Endothelial cell (in vitro differentiated cells): ENCODE results near the gene AWAT2. TPM values are rescaled to one million over a fixed set of nuclear protein-coding genes. Genes with fewer than 3 reads are reported as not detected.
"Not testable (repeated sequence)": the region's sequence is repeated elsewhere in the genome, so short reads cannot be mapped to it uniquely, and the experiment has no call there.

Experiments
- DNase-seq: peaks from one replicate; pipeline ENCODE4 v3.0.0; 2021; ENCODE audit warnings: low spot score
- H3K27ac Mint-ChIP-seq: one replicate; pipeline ENCODE4 v1.8.0; 2021; ENCODE audit warnings: mixed read lengths, inconsistent platforms; ENCODE audit not compliant: unreplicated experiment
- H3K27me3 Mint-ChIP-seq: one replicate; pipeline ENCODE4 v1.8.0; 2021; ENCODE audit warnings: mild to moderate bottlenecking, moderate library complexity, mixed read lengths, inconsistent platforms; ENCODE audit not compliant: unreplicated experiment
- H3K36me3 Mint-ChIP-seq: one replicate; pipeline ENCODE4 v1.8.0; 2021; ENCODE audit warnings: mild to moderate bottlenecking, low read depth, mixed read lengths, inconsistent platforms; ENCODE audit not compliant: unreplicated experiment
- H3K4me1 Mint-ChIP-seq: one replicate; pipeline ENCODE4 v1.8.0; 2021; ENCODE audit warnings: mild to moderate bottlenecking, mixed read lengths, inconsistent platforms; ENCODE audit not compliant: unreplicated experiment
- H3K4me3 Mint-ChIP-seq: one replicate; pipeline ENCODE4 v1.8.0; 2021; ENCODE audit warnings: mild to moderate bottlenecking, mixed read lengths, inconsistent platforms; ENCODE audit not compliant: unreplicated experiment
- H3K9me3 Mint-ChIP-seq: one replicate; pipeline ENCODE4 v1.8.0; 2021; ENCODE audit warnings: mixed read lengths, inconsistent platforms; ENCODE audit not compliant: unreplicated experiment
- total RNA-seq: library from RNA; stranded (reverse); fragmentation: NEBNext Ultra II Directional; extraction: Animal tissue kit (Norgen Biotek cat#: 25700); gene quantifications from one replicate; pipeline ENCODE4 v1.2.1, GENCODE V29; 2021; ENCODE audit not compliant: unreplicated experiment
- TF ChIP-seq, protein P1 (sequence below): fragments of 200-600 bp; sonication (generic); IDR thresholded peaks from one replicate; pipeline ENCODE4 v1.5.0; 2021; ENCODE audit warnings: antibody characterized with exemption; ENCODE audit not compliant: unreplicated experiment

The AWAT2 gene
- total RNA-seq, 1 donor from 2014 or later, result not detected

DNA sequence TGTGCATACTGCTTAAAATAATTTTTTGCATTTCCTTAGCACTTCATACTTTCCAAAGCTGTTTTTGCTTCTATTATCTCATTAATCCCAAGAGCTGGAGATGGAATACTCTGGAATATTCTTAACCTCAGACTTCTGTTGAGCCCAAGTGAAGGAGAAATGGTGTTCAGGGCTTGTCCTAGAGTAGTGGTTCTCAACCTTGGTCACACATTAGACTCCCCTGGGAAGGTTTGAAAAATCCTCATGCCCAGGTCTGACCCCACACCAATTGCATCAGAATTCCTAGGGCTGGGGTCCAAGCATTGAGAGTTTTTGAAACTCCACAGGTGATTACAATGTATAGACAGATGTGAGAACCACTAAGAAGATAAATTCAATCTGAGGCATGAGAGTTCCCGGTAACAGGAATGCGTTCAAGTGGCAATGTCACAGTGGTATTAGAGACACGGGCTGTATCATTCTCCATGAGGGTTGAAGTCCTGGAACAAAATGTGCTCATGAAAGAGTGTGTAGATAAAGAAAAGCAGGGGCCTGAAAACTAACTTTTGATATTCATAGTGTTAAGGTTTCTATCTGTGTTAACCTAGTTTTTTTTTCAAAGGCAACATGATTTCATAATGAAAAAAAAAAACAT lies 47.9 kb downstream of the AWAT2 start:
- TF ChIP-seq, protein P1, sequence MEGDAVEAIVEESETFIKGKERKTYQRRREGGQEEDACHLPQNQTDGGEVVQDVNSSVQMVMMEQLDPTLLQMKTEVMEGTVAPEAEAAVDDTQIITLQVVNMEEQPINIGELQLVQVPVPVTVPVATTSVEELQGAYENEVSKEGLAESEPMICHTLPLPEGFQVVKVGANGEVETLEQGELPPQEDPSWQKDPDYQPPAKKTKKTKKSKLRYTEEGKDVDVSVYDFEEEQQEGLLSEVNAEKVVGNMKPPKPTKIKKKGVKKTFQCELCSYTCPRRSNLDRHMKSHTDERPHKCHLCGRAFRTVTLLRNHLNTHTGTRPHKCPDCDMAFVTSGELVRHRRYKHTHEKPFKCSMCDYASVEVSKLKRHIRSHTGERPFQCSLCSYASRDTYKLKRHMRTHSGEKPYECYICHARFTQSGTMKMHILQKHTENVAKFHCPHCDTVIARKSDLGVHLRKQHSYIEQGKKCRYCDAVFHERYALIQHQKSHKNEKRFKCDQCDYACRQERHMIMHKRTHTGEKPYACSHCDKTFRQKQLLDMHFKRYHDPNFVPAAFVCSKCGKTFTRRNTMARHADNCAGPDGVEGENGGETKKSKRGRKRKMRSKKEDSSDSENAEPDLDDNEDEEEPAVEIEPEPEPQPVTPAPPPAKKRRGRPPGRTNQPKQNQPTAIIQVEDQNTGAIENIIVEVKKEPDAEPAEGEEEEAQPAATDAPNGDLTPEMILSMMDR, result no peak
- H3K4me1 Mint-ChIP-seq, result no peaks in the 10 kb centered on the region
- no peak overlapping the region for H3K27ac Mint-ChIP-seq
- no peaks in the 10 kb centered on the region for H3K9me3 Mint-ChIP-seq
- no peaks in the 10 kb centered on the region for H3K36me3 Mint-ChIP-seq
- no peak for DNase-seq
- H3K4me3 Mint-ChIP-seq, result no peak overlapping the region
- H3K27me3 Mint-ChIP-seq, result no peaks in the 10 kb centered on the region

DNA sequence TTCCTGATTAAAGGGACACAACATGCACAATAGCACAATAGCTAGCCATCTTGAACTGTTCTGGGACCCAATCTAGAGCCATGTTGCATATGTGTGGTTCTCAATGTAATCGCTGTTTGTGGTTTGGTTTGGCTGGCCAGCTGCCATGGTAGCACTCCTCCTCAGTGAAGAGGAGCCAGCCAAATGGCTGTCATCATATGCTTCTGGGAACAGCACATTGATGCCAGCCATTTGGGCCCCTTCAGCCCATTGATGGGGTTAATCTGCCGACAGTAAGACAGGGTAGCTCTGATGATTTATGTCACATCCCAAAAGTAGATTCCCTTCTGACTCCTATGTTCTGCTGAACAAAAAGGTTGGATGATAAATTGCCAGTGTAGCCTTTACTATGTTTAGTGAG lies 48.5 kb downstream of the AWAT2 start:
- no peak overlapping the region for H3K27ac Mint-ChIP-seq
- no peaks in the 10 kb centered on the region for H3K27me3 Mint-ChIP-seq
- no peaks in the 10 kb centered on the region for H3K36me3 Mint-ChIP-seq
- no peaks in the 10 kb centered on the region for H3K4me1 Mint-ChIP-seq
- no peak overlapping the region for H3K4me3 Mint-ChIP-seq
- no peaks in the 10 kb centered on the region for H3K9me3 Mint-ChIP-seq
- DNase-seq, result no peak
- TF ChIP-seq, protein P1, result no peak

DNA sequence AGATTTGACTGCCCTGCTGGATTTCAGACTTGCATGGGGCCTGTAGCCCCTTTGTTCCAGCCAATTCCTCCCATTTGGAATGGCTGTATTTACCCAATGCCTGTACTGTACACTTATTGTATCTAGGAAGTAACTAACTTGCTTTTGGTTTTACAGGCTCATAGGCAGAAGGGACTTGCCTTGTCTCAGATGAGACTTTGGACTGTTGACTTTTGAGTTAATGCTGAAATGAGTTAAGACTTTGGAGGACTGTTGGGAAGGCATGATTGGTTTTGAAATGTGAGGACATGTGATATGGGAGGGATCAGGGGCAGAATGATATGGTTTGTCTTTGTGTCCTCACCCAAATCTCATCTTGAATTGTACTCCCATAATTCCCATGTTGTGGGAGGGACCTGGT lies 51.4 kb downstream of the AWAT2 start:
- H3K27ac Mint-ChIP-seq, H3K27me3 Mint-ChIP-seq, H3K4me3 Mint-ChIP-seq, H3K4me1 Mint-ChIP-seq, DNase-seq, H3K9me3 Mint-ChIP-seq, H3K36me3 Mint-ChIP-seq: not testable (repeated sequence)

DNA sequence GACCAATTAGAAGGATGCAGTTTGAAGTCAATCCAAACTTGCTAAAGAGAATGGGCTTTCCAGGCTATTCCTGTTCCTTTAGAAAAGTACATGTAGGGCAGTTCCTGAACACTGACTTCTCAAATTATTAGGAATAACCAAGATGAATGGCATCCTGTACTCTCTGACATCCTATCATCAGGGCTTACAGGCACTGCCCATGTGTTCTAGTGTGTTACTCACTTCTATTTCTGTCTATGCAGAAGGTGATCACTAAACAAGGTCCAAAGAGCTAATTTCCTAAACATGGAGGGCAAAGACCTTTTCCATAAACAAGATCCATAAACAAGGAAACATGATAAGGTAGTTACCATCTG lies 53.6 kb downstream of the AWAT2 start:
- no peak overlapping the region for H3K27ac Mint-ChIP-seq
- H3K4me3 Mint-ChIP-seq, result no peak overlapping the region
- no peaks in the 10 kb centered on the region for H3K9me3 Mint-ChIP-seq
- TF ChIP-seq, protein P1, result no peak
- no peak for DNase-seq
- H3K4me1 Mint-ChIP-seq, result no peaks in the 10 kb centered on the region
- peaks cover 3% of the 10 kb centered on the region for H3K27me3 Mint-ChIP-seq
- no peaks in the 10 kb centered on the region for H3K36me3 Mint-ChIP-seq

DNA sequence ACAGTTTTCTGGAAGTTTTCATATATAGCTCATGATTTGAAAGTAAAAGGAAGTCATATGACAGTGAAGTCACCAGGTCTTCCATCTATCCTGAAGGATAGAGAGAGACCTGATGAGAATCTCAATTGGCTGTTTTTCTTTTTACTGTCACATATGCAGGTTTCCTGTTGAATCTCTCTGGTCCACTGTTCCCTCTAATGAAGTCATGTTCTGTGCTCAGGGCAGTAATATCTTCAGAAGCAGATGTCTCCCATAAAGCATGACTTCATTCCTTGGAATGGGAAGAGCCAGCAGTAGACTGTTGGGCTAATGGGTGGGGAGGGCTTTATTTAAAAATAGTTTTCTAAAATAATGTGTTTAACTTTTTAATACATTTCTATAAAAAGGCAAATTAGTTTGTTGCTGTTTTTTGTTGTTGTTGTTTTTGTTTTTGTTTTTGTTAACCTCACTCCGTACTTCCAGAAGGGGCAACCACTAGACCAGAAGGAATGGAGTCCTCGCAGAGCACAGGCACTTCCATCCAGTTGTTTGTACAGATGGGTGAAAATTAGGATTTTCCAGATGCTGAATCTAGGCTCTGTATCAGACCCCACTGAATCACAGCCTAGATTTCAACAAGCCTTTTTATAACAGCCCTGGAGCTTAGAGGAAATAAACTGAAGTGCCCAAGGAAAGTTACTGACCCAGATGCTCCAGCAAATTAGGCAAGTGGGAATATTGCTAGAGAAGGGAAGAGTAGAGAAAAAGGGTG lies 54.2 kb downstream of the AWAT2 start:
- no peaks in the 10 kb centered on the region for H3K9me3 Mint-ChIP-seq
- no peak for DNase-seq
- H3K27ac Mint-ChIP-seq, result no peak overlapping the region
- no peaks in the 10 kb centered on the region for H3K36me3 Mint-ChIP-seq
- TF ChIP-seq, protein P1, result no peak
- H3K4me1 Mint-ChIP-seq, result no peaks in the 10 kb centered on the region
- H3K27me3 Mint-ChIP-seq, result peaks cover 3% of the 10 kb centered on the region
- H3K4me3 Mint-ChIP-seq, result no peak overlapping the region
